HG02798 (cell line): ENCODE results near the gene SUPV3L1.
"Not testable (repeated sequence)": the region's sequence is repeated elsewhere in the genome, so short reads cannot be mapped to it uniquely, and the experiment has no call there.

Experiments used
- ATAC-seq: cut with Tn5 transposase; IDR thresholded peaks from one replicate; pipeline ENCODE4 v1.9.1; 2021; ENCODE audit warnings: mild to moderate bottlenecking; ENCODE audit not compliant: unreplicated experiment, poor library complexity

SUPV3L1 gene

DNA sequence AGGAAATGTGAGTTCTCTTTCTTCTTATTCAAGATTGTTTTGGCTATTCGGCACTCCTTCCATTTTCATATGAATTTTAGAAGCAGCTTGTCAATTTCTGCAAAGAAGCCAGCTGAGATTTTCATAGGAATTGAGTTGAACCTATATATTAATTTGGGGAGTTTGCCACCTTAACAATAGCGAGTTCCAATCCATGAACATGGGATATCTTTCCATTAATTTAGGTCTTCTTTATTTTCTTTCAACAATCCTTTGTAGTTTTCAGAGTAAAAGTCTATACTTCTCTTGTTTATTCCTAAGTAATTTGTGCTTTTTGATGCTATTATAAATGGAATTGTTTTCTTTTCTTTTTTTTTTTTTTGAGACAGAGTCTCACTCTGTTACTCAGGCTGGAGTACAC is 71.4 kb downstream of the SUPV3L1 start:
- not testable (repeated sequence) for ATAC-seq

GRCh38 chr10:69253171-69253570 is 73.1 kb downstream of the SUPV3L1 start:
- ATAC-seq: no peak

- ATAC-seq: no peak
Measured at GRCh38 chr10:69254877-69255276, 74.8 kb downstream of the SUPV3L1 start.
